OCI-LY7 (cell line): ENCODE measurements around the gene CFAP57.

ENCODE experiments used
- CTCF ChIP-seq: fragments of 200-600 bp; sonication (generic); conservative IDR thresholded peaks from 2 replicates; pipeline ENCODE4 v1.5.1; 2014; ENCODE audit warnings: mild to moderate bottlenecking, antibody characterized with exemption, low read length, moderate library complexity, mixed read lengths
- EZH2phosphoT487 ChIP-seq: fragments of 200-600 bp; sonication (generic); IDR thresholded peaks from 2 replicates; pipeline ENCODE4 v1.6.1; 2018; ENCODE audit warnings: low read depth, borderline replicate concordance, mild to moderate bottlenecking, mixed run types, antibody characterized with exemption, low read length, moderate library complexity, mixed read lengths

GRCh38 chr1:43214501-43215444 is 42.6 kb downstream of the CFAP57 start:
- TF ChIP-seq CTCF (no peak), EZH2phosphoT487 (no peak)
